Measurements from ENCODE around the gene BMF. TPM values are rescaled to one million over a fixed set of nuclear protein-coding genes. Genes with fewer than 3 reads are reported as not detected.
"Not testable (repeated sequence)": the region's sequence is repeated elsewhere in the genome, so short reads cannot be mapped to it uniquely, and the experiment has no call there.

Gene BMF
- total RNA-seq, 1 donor from 2014 or later = 2.2 TPM

- H3K4me1 ChIP-seq = no peaks in the 10 kb centered on the region
- H3K36me3 ChIP-seq = no peaks in the 10 kb centered on the region
- no peak for TF ChIP-seq CTCF (IDR thresholded peaks at IDR 0.05)
- no peaks in the 10 kb centered on the region for H3K9me3 ChIP-seq
- H3K4me3 ChIP-seq = no peak overlapping the region
- DNase-seq (ENCODE audit: low spot score in 2 of 2) = peak in 1 of 2 donors; percentile 60
- no peaks in the 10 kb centered on the region for H3K27me3 ChIP-seq
- intact Hi-C loops (cut with DNase I) = no loop called here
- no peak overlapping the region for H3K27ac ChIP-seq
Observed at GRCh38 chr15:40121911-40122638, 13.4 kb upstream of the BMF start.

DNA sequence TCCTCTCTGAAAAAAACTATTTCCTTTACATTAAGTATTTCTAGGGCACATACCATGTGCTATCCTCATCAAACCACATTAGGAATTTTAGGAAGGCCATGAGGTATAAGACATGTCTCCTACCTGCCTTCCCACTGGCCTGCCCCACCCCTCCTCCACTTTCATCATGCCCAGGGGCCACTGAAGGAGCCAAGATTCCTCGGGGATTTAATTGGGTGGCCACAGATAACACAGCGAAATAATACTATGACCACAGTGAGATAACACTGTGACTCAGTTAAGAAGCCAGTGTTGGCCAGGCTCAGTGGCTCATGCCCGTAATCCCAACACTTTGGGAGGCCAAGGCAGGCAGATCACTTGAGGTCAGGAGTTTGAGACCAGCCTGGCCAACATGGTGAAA, 9.8 kb upstream of the BMF start:
- no peaks in the 10 kb centered on the region for H3K4me1 ChIP-seq
- H3K9me3 ChIP-seq = no peaks in the 10 kb centered on the region
- intact Hi-C loops (cut with DNase I) = no loop called here
- H3K36me3 ChIP-seq = no peaks in the 10 kb centered on the region
- no peak overlapping the region for H3K4me3 ChIP-seq
- no peak for DNase-seq (ENCODE audit: low spot score in 2 of 2)
- no peaks in the 10 kb centered on the region for H3K27me3 ChIP-seq
- no peak overlapping the region for H3K27ac ChIP-seq
- no peak for TF ChIP-seq CTCF (IDR thresholded peaks at IDR 0.05)

- H3K27me3 ChIP-seq = no peaks in the 10 kb centered on the region
- intact Hi-C loops (cut with DNase I) = no loop called here
- DNase-seq (ENCODE audit: low spot score in 2 of 2) = no peak
Observed at GRCh38 chr15:40115670-40116093, 7.0 kb upstream of the BMF start.

GRCh38 chr15:40115106-40115505, 6.4 kb upstream of the BMF start:
- H3K4me3 ChIP-seq; H3K27me3 ChIP-seq; intact Hi-C loops (cut with DNase I); H3K36me3 ChIP-seq; H3K9me3 ChIP-seq; H3K4me1 ChIP-seq; H3K27ac ChIP-seq: not testable (repeated sequence)
- DNase-seq (ENCODE audit: low spot score in 2 of 2) = peak in 1 of 2 donors; percentile 39

More at GRCh38 chr15:40115670-40116093, 7.0 kb upstream of the BMF start:
- no peaks in the 10 kb centered on the region for H3K36me3 ChIP-seq
- no peak overlapping the region for H3K27ac ChIP-seq
- no peaks in the 10 kb centered on the region for H3K9me3 ChIP-seq
- no peak overlapping the region for H3K4me3 ChIP-seq
- no peaks in the 10 kb centered on the region for H3K4me1 ChIP-seq
- TF ChIP-seq CTCF (IDR thresholded peaks at IDR 0.05) = no peak

DNA sequence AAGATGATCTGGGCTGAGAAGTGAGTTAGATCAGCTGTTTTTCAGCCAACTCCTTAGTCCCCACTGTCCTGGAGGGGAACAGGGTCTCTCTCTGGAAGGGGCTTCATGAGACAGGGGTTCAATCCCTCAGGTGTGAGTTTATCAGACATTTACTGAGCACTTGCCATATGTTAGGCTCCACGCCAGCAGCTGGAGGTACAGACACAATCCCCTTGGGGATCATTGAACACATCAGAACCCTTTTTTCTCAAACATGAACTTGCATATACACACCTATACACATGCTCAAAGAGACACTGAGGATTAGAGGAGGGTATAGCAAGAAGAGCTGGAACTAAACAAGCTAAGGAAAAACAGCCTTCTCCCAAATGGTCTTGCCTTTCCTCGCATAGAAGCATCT, 5.5 kb upstream of the BMF start:
- intact Hi-C loops (cut with DNase I) = no loop called here
- DNase-seq (ENCODE audit: low spot score in 2 of 2) = no peak

More for the DNA sequence above, 5.5 kb upstream of the BMF start:
- Histone ChIP-seq H3K4me3 (no peak overlapping the region), H3K36me3 (no peaks in the 10 kb centered on the region), H3K4me1 (peaks cover 4% of the 10 kb centered on the region in 2 donors), H3K27me3 (no peaks in the 10 kb centered on the region), H3K27ac (no peak overlapping the region), H3K9me3 (no peaks in the 10 kb centered on the region)
- TF ChIP-seq CTCF (IDR thresholded peaks at IDR 0.05) = no peak
